Measurements from ENCODE around the gene MTERF4. TPM values are rescaled to one million over a fixed set of nuclear protein-coding genes. Genes with fewer than 3 reads are reported as not detected.

MTERF4 gene
- total and polyA plus RNA-seq, 2 of the 8 experiments (the other 6 are each of a cell fraction or from before 2014, with no cell fraction given): 25.9 to 28.5 TPM

- no peaks in the 10 kb centered on the region for H3K9me3 ChIP-seq (ENCODE audit: insufficient read depth in 2 of 2, low read depth in 1 of 2, low read length in 1 of 2)
- POLR2A ChIA-PET (ENCODE audit: partially characterized antibody): no interaction called here
- no peaks in the 10 kb centered on the region for H3K36me3 ChIP-seq (ENCODE audit: control insufficient read depth in 2 of 4, insufficient read depth in 4 of 4, low read length in 3 of 4)
- no peaks in the 10 kb centered on the region for H4K20me1 ChIP-seq (replicated peaks in 1 of 2; ENCODE audit: control insufficient read depth in 1 of 2, insufficient read depth in 2 of 2, low read length in 2 of 2)
- CTCF ChIA-PET (ENCODE audit: partially characterized antibody): no interaction called here
- H3K4me2 ChIP-seq (ENCODE audit: insufficient read depth in 1 of 2, low read depth in 2 of 2, low read length in 2 of 2): no peak overlapping the region
- no peak overlapping the region for H2BK15ac ChIP-seq (ENCODE audit: low read length)
- H3K23ac ChIP-seq (ENCODE audit: insufficient read length): no peak overlapping the region
- H3K4me1 ChIP-seq (replicated peaks in 1 of 4; ENCODE audit: control insufficient read depth in 3 of 4, insufficient read depth in 4 of 4, low read length in 3 of 4): no peaks in the 10 kb centered on the region; a peak in 1 of 7 replicates
- no peak overlapping the region for H2AFZ ChIP-seq (ENCODE audit: low read length)
- H3K14ac ChIP-seq (ENCODE audit: insufficient read length): no peak overlapping the region
- H2BK20ac ChIP-seq (ENCODE audit: low read length): no peak overlapping the region
- no peak overlapping the region for H4K5ac ChIP-seq (ENCODE audit: insufficient read length, low read depth, low read length)
- TF ChIP-seq TEAD4 (IDR thresholded peaks at IDR 0.05; ENCODE audit: low read depth, low read length) (no peak), CTBP2 (IDR thresholded peaks at IDR 0.05; ENCODE audit: borderline replicate concordance, insufficient read depth, insufficient read length, low read length) (no peak), KDM5A (IDR thresholded peaks at IDR 0.05; ENCODE audit: low read length) (no peak), NRF1 (IDR thresholded peaks at IDR 0.05; ENCODE audit: low read depth, low read length) (no peak), SIX5 (IDR thresholded peaks at IDR 0.05; ENCODE audit: low read depth, low read length) (no peak), FOSL1 (IDR thresholded peaks at IDR 0.05; ENCODE audit: insufficient read depth, low read depth, low read length) (no peak), HDAC2 (IDR thresholded peaks at IDR 0.05; ENCODE audit: borderline replicate concordance in 1 of 2, low read depth in 2 of 2, low read length in 2 of 2) (no peak), RBBP5 (IDR thresholded peaks at IDR 0.05; ENCODE audit: borderline replicate concordance, low read depth, low read length) (no peak)
- H2BK5ac ChIP-seq (ENCODE audit: low read depth, low read length): no peak overlapping the region
- no peak overlapping the region for H3K4me3 ChIP-seq (ENCODE audit: extremely low read depth in 1 of 4, insufficient read depth in 2 of 4, low read depth in 3 of 4, low read length in 4 of 4)
- no peak overlapping the region for H3K27ac ChIP-seq (ENCODE audit: low read depth, low read length)
- no peaks in the 10 kb centered on the region for H3K23me2 ChIP-seq (ENCODE audit: low read depth, low read length)
- no peak overlapping the region for H3K9ac ChIP-seq (replicated peaks in 1 of 4; ENCODE audit: extremely low read depth in 1 of 4, low read depth in 3 of 4, low read length in 3 of 4)
- H3K4ac ChIP-seq (replicated peaks; ENCODE audit: insufficient read length, low read depth, low read length): no peak overlapping the region
- no peak overlapping the region for H2BK12ac ChIP-seq (ENCODE audit: low read depth, low read length)
- no peaks in the 10 kb centered on the region for H3K27me3 ChIP-seq (replicated peaks in 1 of 4; ENCODE audit: control insufficient read depth in 3 of 4, extremely low read depth in 1 of 4, insufficient read depth in 3 of 4, low read length in 3 of 4)
- no peak overlapping the region for H3K18ac ChIP-seq (ENCODE audit: extremely low read depth, low read length)
- no peak overlapping the region for H2BK120ac ChIP-seq (replicated peaks; ENCODE audit: low read depth, low read length)
- WGBS, 2 experiments (ENCODE audit: extremely low coverage in 1 of 2, insufficient coverage in 1 of 2, insufficient read length in 1 of 2, insufficient replicate concordance in 2 of 2, low coverage in 1 of 2, low lambda C conversion rate in 2 of 2, missing lambda C conversion rate in 1 of 2): 99% methylated on average over 15 of the region's 25 CpGs; no CpG with 5 or more reads in 1 of the 2 experiments
- H3K79me2 ChIP-seq (ENCODE audit: control insufficient read depth in 1 of 2, insufficient read depth in 2 of 2, low read length in 2 of 2): no peaks in the 10 kb centered on the region
- FAIRE-seq (no peak), DNase-seq (ENCODE audit: low read depth in 1 of 2, low spot score in 2 of 2) (no peak)
- no peak overlapping the region for H4K91ac ChIP-seq (replicated peaks; ENCODE audit: insufficient read length, low read length)
- H3K56ac ChIP-seq (replicated peaks; ENCODE audit: insufficient read length, low read depth, low read length): no peak overlapping the region
- no peak overlapping the region for H4K8ac ChIP-seq (ENCODE audit: extremely low read depth, insufficient read depth, low read length)
- no peaks in the 10 kb centered on the region for H3K79me1 ChIP-seq (ENCODE audit: low read depth, low read length)
- no peak overlapping the region for H2AK5ac ChIP-seq (ENCODE audit: low read depth, low read length)
These were observed 30.4 kb downstream of the MTERF4 start for GRCh38 chr2:241071677-241072111.

Data from H1 (cell line).